HPDE6-E6E7 (cell line): ENCODE results near the gene ZNF655.

Experiments
- DNase-seq: peaks from one replicate; pipeline ENCODE4 v3.0.0; 2011; ENCODE audit warnings: missing footprints; ENCODE audit errors: extremely low spot score

The ZNF655 gene

GRCh38 chr7:99606531-99606930 is 48.1 kb downstream of the ZNF655 start:
- no peak for DNase-seq

GRCh38 chr7:99607548-99607947 is 49.1 kb downstream of the ZNF655 start:
- no peak for DNase-seq

- DNase-seq = no peak
Observed at GRCh38 chr7:99614495-99614894, 56.1 kb downstream of the ZNF655 start.

- DNase-seq = no peak
Observed at GRCh38 chr7:99615989-99616358, 57.5 kb downstream of the ZNF655 start.

- peak; percentile 88 for DNase-seq
Observed at GRCh38 chr7:99616359-99617191, 58.1 kb downstream of the ZNF655 start, which contains the start of gene ZSCAN25. TSS of gene ZSCAN25 (plus strand) at chr7:99616946. CDS start at chr7:99619607, 2,661 bp downstream.

GRCh38 chr7:99617192-99617781 is 58.8 kb downstream of the ZNF655 start:
- DNase-seq = no peak

GRCh38 chr7:99618726-99619125 is 60.3 kb downstream of the ZNF655 start:
- DNase-seq = peak; percentile 70

GRCh38 chr7:99619571-99620130 is 61.2 kb downstream of the ZNF655 start:
- no peak for DNase-seq

GRCh38 chr7:99621271-99621670 is 62.8 kb downstream of the ZNF655 start:
- DNase-seq = no peak

GRCh38 chr7:99622596-99622995 is 64.2 kb downstream of the ZNF655 start:
- DNase-seq = no peak

GRCh38 chr7:99623091-99623693 is 64.8 kb downstream of the ZNF655 start:
- DNase-seq = no peak

- no peak for DNase-seq
Observed at GRCh38 chr7:99623702-99624447, 65.4 kb downstream of the ZNF655 start.

- DNase-seq = no peak
Observed at GRCh38 chr7:99624484-99624883, 66.0 kb downstream of the ZNF655 start.

GRCh38 chr7:99625321-99625720 is 66.9 kb downstream of the ZNF655 start:
- DNase-seq = no peak

- DNase-seq = no peak
Observed at GRCh38 chr7:99625961-99626360, 67.5 kb downstream of the ZNF655 start.
